Esophagus muscularis mucosa (tissue), 4 donors: ENCODE data around the gene SPDEF. TPM values are rescaled to one million over a fixed set of nuclear protein-coding genes. Genes with fewer than 3 reads are reported as not detected.

Source experiments
- DNase-seq: peaks from one replicate; pipeline ENCODE4 v3.0.0-alpha.2; 2017; ENCODE audit errors: extremely low spot score
- H3K27ac ChIP-seq, 4 donors: fragments of 200-600 bp; sonication (generic); replicated peaks in 1 of 4; 1 replicate in 3 of 4; 2 replicates in 1 of 4; pipeline ENCODE4 v1.5.1; 2016 to 2019; ENCODE audit warnings: mild to moderate bottlenecking in 1 of 4
- H3K27me3 ChIP-seq, 4 donors: fragments of 200-600 bp; sonication (generic); one replicate each; pipeline versions ENCODE4 v1.5.1 to v1.6.0; 2016 to 2019
- H3K36me3 ChIP-seq, 4 donors: fragments of 200-600 bp; sonication (generic); one replicate each; pipeline ENCODE4 v1.5.1; 2016 to 2019
- H3K4me1 ChIP-seq, 4 donors: fragments of 200-600 bp; sonication (generic); one replicate each; pipeline ENCODE4 v1.5.1; 2016 to 2019
- H3K4me3 ChIP-seq, 4 donors: fragments of 200-600 bp; sonication (generic); 1 replicate in 2 of 4; 2 replicates in 2 of 4; pipeline ENCODE4 v1.5.1; 2016 to 2019; ENCODE audit warnings: mild to moderate bottlenecking in 4 of 4, moderate library complexity in 1 of 4
- H3K9me3 ChIP-seq, 4 donors: fragments of 200-600 bp; sonication (generic); 1 replicate in 3 of 4; 2 replicates in 1 of 4; pipeline ENCODE4 v1.5.1; 2016 to 2019
- EP300 ChIP-seq: sonication (generic); formaldehyde crosslinking; IDR thresholded peaks from one replicate; pipeline ENCODE4 v1.6.1; 2017; ENCODE audit warnings: antibody characterized with exemption
- POLR2A ChIP-seq: fragments of 450-650 bp; IDR thresholded peaks from one replicate; pipeline ENCODE4 v1.6.1; 2017; ENCODE audit warnings: antibody characterized with exemption, moderate library complexity, mild to moderate bottlenecking, low read depth
- POLR2AphosphoS5 ChIP-seq, 2 donors: sonication (generic); formaldehyde crosslinking; IDR thresholded peaks; one replicate each; pipeline ENCODE4 v1.6.1; 2017; ENCODE audit warnings: antibody characterized with exemption in 2 of 2
- whole genome bisulfite sequencing: methylation state at CpG from one replicate; pipeline ENCODE4 v1.1.5; 2018; 5-methylcytosine and 5-hydroxymethylcytosine counted together
- intact Hi-C: fragments of 100-400 bp; cut with DNase I; formaldehyde crosslinking; loops from one replicate; pipeline ENCODE4 v1.15.1; 2023
- total RNA-seq, 4 donors: library from RNA; depleted of rRNA; stranded (reverse); fragments of >200 nt; gene quantifications; one replicate each; pipeline versions ENCODE4 v1.1.0 to v1.2.1, GENCODE V29; 2016
- TF ChIP-seq, protein P1 (sequence below), 3 experiments: fragments of 200-600 bp in 2 of 3; fragments of 450-650 bp in 1 of 3; sonication (generic) in 2 of 3; IDR thresholded peaks; one replicate each; pipeline ENCODE4 v1.5.1; 2017 to 2019; ENCODE audit warnings: antibody characterized with exemption in 3 of 3, mild to moderate bottlenecking in 2 of 3, moderate library complexity in 1 of 3

SPDEF gene
- total RNA-seq, 4 donors from 2014 or later, result not detected

DNA sequence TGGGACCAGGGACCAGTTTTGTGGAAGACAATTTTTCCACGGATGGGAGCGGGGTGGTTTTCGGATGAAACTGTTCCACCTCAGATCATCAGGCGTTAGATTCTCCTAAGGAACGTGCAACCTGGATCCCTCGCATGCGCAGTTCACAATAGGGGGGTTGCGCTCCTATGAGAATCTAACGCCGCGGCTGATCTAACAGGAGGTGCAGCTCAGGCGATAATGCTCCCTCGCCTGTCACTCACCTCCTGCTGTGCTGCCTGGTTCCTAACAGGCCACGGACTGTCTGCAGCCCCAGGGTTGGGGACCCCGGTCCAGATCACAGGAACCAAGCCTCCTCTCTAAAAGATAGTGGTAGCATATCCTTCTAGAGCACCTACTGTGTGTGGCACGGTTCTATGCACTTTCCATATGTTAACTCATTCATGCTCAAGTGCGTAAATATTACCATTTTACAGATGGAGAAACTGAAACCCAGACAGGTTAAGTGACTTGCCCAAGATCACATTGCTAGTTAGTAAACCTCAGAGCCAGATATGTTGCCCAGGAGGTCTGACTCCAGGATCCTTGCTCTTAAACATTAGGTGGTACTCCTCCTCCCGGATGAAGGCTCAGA is 25.3 kb downstream of the SPDEF start:
- TF ChIP-seq EP300 (no peak), POLR2AphosphoS5 (IDR thresholded peaks at IDR 0.05) (no peak), POLR2A (no peak)
- TF ChIP-seq, protein P1, sequence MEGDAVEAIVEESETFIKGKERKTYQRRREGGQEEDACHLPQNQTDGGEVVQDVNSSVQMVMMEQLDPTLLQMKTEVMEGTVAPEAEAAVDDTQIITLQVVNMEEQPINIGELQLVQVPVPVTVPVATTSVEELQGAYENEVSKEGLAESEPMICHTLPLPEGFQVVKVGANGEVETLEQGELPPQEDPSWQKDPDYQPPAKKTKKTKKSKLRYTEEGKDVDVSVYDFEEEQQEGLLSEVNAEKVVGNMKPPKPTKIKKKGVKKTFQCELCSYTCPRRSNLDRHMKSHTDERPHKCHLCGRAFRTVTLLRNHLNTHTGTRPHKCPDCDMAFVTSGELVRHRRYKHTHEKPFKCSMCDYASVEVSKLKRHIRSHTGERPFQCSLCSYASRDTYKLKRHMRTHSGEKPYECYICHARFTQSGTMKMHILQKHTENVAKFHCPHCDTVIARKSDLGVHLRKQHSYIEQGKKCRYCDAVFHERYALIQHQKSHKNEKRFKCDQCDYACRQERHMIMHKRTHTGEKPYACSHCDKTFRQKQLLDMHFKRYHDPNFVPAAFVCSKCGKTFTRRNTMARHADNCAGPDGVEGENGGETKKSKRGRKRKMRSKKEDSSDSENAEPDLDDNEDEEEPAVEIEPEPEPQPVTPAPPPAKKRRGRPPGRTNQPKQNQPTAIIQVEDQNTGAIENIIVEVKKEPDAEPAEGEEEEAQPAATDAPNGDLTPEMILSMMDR (IDR thresholded peaks at IDR 0.05), result no peak

DNA sequence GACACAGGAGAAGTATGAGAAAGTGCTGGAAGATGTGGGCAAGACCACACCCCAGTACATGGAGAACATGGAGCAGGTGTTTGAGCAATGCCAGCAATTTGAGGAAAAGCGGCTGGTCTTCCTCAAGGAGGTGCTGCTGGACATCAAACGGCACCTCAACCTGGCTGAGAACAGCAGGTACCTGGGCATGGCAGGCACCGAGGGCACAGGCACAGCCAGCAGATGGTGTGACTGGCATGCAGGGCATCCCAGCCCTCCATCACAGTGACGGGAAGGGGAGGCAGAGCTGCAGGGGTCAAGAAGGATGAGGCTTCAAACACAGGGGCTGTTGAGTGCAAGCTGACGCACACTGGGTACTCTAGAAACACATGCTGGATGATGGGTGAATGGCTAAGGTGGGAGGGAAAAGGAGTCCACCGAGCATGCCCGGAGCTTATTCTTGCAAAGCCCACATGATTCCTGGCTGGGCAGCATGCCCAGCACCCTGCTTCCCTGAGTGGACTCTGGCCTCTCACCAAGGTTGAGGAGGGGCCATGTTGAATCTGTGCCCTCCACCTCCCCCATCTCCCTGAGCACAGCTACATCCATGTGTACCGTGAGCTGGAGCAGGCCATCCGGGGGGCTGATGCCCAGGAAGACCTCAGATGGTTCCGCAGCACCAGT is 26.3 kb downstream of the SPDEF start:
- intact Hi-C loops, result loop anchor here (2.0 kb wide), 1 partner anchor 79 kb away; no protein-coding TSS in a partner anchor
- WGBS, result 71% methylated on average over 10 of the region's 10 CpGs
- no peak for DNase-seq
- no peak for TF ChIP-seq POLR2AphosphoS5 (IDR thresholded peaks at IDR 0.05)
- no peak for TF ChIP-seq EP300
- TF ChIP-seq POLR2A, result no peak
- TF ChIP-seq, protein P1 (IDR thresholded peaks at IDR 0.05), result no peak
- no peak overlapping the region for H3K4me3 ChIP-seq
- H3K27me3 ChIP-seq, result no peaks in the 10 kb centered on the region
- no peaks in the 10 kb centered on the region for H3K36me3 ChIP-seq
- no peaks in the 10 kb centered on the region for H3K9me3 ChIP-seq
- peaks cover 5 to 18% (median 14%) of the 10 kb centered on the region in 4 donors for H3K4me1 ChIP-seq
- no peak overlapping the region for H3K27ac ChIP-seq

More for the DNA sequence above, 25.3 kb downstream of the SPDEF start:
- no peak overlapping the region for H3K4me3 ChIP-seq
- intact Hi-C loops, result no loop called here
- peaks cover 5 to 17% (median 14%) of the 10 kb centered on the region in 4 donors for H3K4me1 ChIP-seq
- H3K27ac ChIP-seq, result no peak overlapping the region
- WGBS, result 86% methylated on average over 10 of the region's 18 CpGs
- H3K9me3 ChIP-seq, result no peaks in the 10 kb centered on the region
- no peak for DNase-seq
- H3K27me3 ChIP-seq, result no peaks in the 10 kb centered on the region
- H3K36me3 ChIP-seq, result no peaks in the 10 kb centered on the region

DNA sequence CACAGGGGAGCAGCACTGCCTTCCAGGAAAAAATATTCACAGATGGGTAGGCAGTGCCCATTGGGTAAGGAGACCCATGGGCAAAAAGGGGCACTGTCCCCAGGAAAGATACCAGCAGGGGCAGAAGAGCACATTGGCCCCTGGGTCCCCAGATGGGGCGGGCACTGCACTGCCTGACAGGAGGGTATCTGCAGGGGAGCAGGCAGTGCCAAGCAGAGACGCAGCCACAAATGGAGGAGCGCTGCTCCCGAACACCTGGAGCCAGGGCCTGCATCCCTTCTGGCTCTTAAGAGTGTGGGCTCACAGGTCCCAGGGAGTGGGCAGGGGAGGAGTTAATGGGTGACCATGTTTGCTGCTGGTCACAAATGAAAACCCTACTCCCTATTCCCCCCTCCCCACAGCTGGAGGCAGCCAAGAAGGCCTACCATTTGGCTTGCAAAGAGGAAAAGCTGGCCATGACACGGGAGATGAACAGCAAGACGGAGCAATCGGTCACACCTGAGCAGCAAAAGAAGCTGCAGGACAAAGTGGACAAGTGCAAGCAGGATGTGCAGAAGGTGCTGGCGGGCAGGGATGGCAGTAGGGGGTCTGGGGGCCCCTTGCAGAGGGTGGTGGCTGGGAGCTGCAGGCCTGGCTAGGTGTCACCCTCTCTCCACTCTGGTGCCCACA is 27.0 kb downstream of the SPDEF start:
- H3K4me1 ChIP-seq, result peaks cover 5 to 18% (median 14%) of the 10 kb centered on the region in 4 donors
- no peak overlapping the region for H3K27ac ChIP-seq
- no peak for DNase-seq
- no peaks in the 10 kb centered on the region for H3K27me3 ChIP-seq
- no peaks in the 10 kb centered on the region for H3K36me3 ChIP-seq
- H3K4me3 ChIP-seq, result no peak overlapping the region
- WGBS, result 94% methylated on average over 7 of the region's 8 CpGs
- TF ChIP-seq POLR2AphosphoS5 (IDR thresholded peaks at IDR 0.05) (no peak), EP300 (no peak)
- TF ChIP-seq, protein P1 (IDR thresholded peaks at IDR 0.05), result no peak
- intact Hi-C loops, result loop anchor here (2.0 kb wide), 1 partner anchor 80 kb away; no protein-coding TSS in a partner anchor
- no peaks in the 10 kb centered on the region for H3K9me3 ChIP-seq

DNA sequence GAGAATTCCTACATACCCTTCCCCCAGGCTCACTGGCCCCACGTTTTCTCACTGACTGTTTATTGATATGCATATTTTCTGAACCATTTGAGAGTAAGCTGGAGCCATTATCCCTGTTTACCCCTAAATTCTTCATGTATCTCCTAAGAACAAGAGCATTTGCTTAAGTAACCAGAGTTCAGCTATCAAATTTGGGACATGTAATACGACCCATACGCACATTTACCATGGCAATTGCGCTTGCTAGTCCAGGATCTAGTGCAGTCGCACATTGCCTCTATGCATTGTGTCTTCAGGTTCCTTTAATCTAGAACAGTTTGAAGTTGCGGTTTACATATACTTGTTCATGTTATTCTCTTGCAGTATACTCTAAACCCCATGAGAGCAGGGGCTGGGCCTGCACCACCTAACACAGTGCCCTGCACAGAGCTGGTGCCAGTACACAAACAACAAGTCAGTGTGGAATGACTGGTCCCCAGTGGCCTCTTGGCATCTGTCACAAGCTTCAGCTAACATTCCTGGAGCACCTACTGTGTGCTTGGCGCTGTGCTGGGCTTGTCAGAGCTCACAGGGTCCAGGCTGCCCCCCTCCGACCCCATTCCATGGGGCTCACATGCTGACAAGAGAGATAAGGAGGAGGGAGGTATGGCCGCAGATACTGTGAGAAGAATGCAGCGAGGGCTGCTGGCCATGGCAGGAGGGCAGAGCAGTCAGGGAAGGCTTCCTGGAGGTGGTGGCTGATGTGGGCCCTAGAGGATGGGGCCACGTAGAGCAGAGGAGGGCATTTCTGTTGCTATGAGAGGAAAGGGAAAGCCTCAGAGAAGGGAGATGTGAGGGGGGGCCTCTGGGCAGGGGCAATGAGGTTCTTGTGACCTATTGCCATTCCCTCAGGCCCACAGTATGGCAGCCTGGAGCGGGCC is 28.1 kb downstream of the SPDEF start:
- no peak overlapping the region for H3K27ac ChIP-seq
- TF ChIP-seq POLR2A (no peak), POLR2AphosphoS5 (IDR thresholded peaks at IDR 0.05) (no peak), EP300 (no peak)
- TF ChIP-seq, protein P1 (IDR thresholded peaks at IDR 0.05), result no peak
- H3K4me3 ChIP-seq, result no peak overlapping the region
- 87% methylated on average over 10 of the region's 12 CpGs for WGBS
- DNase-seq, result no peak
- H3K27me3 ChIP-seq, result no peaks in the 10 kb centered on the region
- H3K4me1 ChIP-seq, result peaks cover 5 to 18% (median 14%) of the 10 kb centered on the region in 4 donors
- H3K36me3 ChIP-seq, result no peaks in the 10 kb centered on the region
- no peaks in the 10 kb centered on the region for H3K9me3 ChIP-seq
- intact Hi-C loops, result loop anchor here (2.0 kb wide), 1 partner anchor 81 kb away; no protein-coding TSS in a partner anchor
